ENCODE data around the gene SLC41A2. TPM values are rescaled to one million over a fixed set of nuclear protein-coding genes. Genes with fewer than 3 reads are reported as not detected.

SLC41A2 gene
- total and polyA plus RNA-seq, 2 of the 4 experiments (the other 2 are of a cell fraction) = 1.5 to 6.8 TPM

- DNase-seq = no peak
- Histone ChIP-seq H3K4me2 (ENCODE audit: low read depth, low read length) (no peak overlapping the region), H3K9me1 (ENCODE audit: insufficient read depth, low read length) (no peaks in the 10 kb centered on the region), H4K8ac (ENCODE audit: low read depth in 2 of 2, low read length in 2 of 2) (no peak overlapping the region), H4K91ac (ENCODE audit: insufficient read depth, low read depth, low read length) (no peak overlapping the region), H3K4ac (ENCODE audit: low read depth, low read length) (no peak overlapping the region), H3K36me3 (ENCODE audit: control insufficient read depth, insufficient read depth, low read length) (no peaks in the 10 kb centered on the region), H3K56ac (ENCODE audit: extremely low read depth, insufficient read depth, low read length) (no peak overlapping the region), H2BK5ac (ENCODE audit: low read depth, low read length, poor library complexity, severe bottlenecking) (no peak overlapping the region), H3K14ac (replicated peaks; ENCODE audit: low read depth, low read length) (no peak overlapping the region), H3K27ac (ENCODE audit: insufficient read depth, low read length) (no peak overlapping the region), H3K27me3 (ENCODE audit: control insufficient read depth, insufficient read depth, low read length) (peaks cover 24% of the 10 kb centered on the region), H3K4me3 (ENCODE audit: insufficient read depth, low read depth, low read length) (no peak overlapping the region), H3K9me3 (ENCODE audit: control insufficient read depth, insufficient read depth, low read length) (no peaks in the 10 kb centered on the region), H3K23ac (ENCODE audit: low read depth, low read length) (no peak overlapping the region), H2BK120ac (ENCODE audit: low read depth, low read length) (no peak overlapping the region), H3K9ac (ENCODE audit: low read depth, low read length) (no peak overlapping the region), H4K20me1 (ENCODE audit: insufficient read depth, low read length) (no peaks in the 10 kb centered on the region), H2AK5ac (ENCODE audit: low read depth, low read length) (no peak overlapping the region), H2BK15ac (ENCODE audit: low read depth, low read length) (no peak overlapping the region), H3K79me1 (ENCODE audit: low read depth in 1 of 2, low read length in 2 of 2) (no peaks in the 10 kb centered on the region), H2AK9ac (replicated peaks; ENCODE audit: low read depth, low read length, poor library complexity) (no peak overlapping the region), H2AFZ (replicated peaks; ENCODE audit: low read length, poor library complexity) (no peak overlapping the region), H4K5ac (ENCODE audit: low read depth, low read length) (no peak overlapping the region), H2BK20ac (ENCODE audit: low read depth, low read length) (no peak overlapping the region), H3K4me1 (ENCODE audit: control insufficient read depth, insufficient read depth, low read length) (peaks cover 10% of the 10 kb centered on the region), H3K18ac (ENCODE audit: low read depth, low read length) (no peak overlapping the region)
- dilution Hi-C loops (cut with HindIII; ENCODE audit: low sequenced_read_pairs, unreplicated experiment) (no loop called here), intact Hi-C loops (cut with micrococcal nuclease) (no loop called here), in situ Hi-C loops (cut with MboI; ENCODE audit: low sequenced_read_pairs) (no loop called here)
- no peak for ATAC-seq (ENCODE audit: low read depth)
- no TSS peak for BruUV-seq (replicated peaks)
- CTCF ChIA-PET = no interaction called here
- POLR2A ChIA-PET (ENCODE audit: unreplicated experiment) = no interaction called here
- TF ChIP-seq USF2 (IDR thresholded peaks at IDR 0.05; ENCODE audit: low read depth, low read length) = no peak
- no peak for TF ChIP-seq SMC3 (IDR thresholded peaks at IDR 0.05; ENCODE audit: low read depth, low read length)
- no peak for TF ChIP-seq BHLHE40 (IDR thresholded peaks at IDR 0.05; ENCODE audit: low read depth, low read length)
- TF ChIP-seq CEBPB (IDR thresholded peaks at IDR 0.05; ENCODE audit: low read depth, low read length) = no peak
- TF ChIP-seq MAZ (IDR thresholded peaks at IDR 0.05; ENCODE audit: borderline replicate concordance, low read depth, low read length) = no peak
- TF ChIP-seq RAD21 (IDR thresholded peaks at IDR 0.05; ENCODE audit: low read length) = no peak
- TF ChIP-seq FOS (IDR thresholded peaks at IDR 0.05; ENCODE audit: low read depth, low read length) = no peak
- TF ChIP-seq MXI1 (IDR thresholded peaks at IDR 0.05; ENCODE audit: borderline replicate concordance, low read depth, low read length) = no peak
- TF ChIP-seq RFX5 (IDR thresholded peaks at IDR 0.05; ENCODE audit: low read depth, low read length) = no peak
- TF ChIP-seq RCOR1 (IDR thresholded peaks at IDR 0.05; ENCODE audit: insufficient replicate concordance, low read length) = no peak
- no peak for TF ChIP-seq POLR2A (IDR thresholded peaks at IDR 0.05; ENCODE audit: low read depth, low read length)
- TF ChIP-seq ELK1 (IDR thresholded peaks at IDR 0.05; ENCODE audit: borderline replicate concordance, low read depth, low read length) = no peak
- no peak for TF ChIP-seq CHD1 (IDR thresholded peaks at IDR 0.05; ENCODE audit: low read depth, low read length)
- no peak for TF ChIP-seq MAFK (IDR thresholded peaks at IDR 0.05; ENCODE audit: low read depth, low read length)
- WGBS, 2 experiments (ENCODE audit: extremely low coverage in 2 of 2, insufficient read length in 1 of 2) = no CpG with 5 or more reads among the region's 2 CpGs
Observed at GRCh38 chr12:104955703-104956102, 2.4 kb downstream of the SLC41A2 start.
